GM12878 (cell line): ENCODE results near the gene EXOSC2. TPM values are rescaled to one million over a fixed set of nuclear protein-coding genes. Genes with fewer than 3 reads are reported as not detected.

Experiments
- ATAC-seq: fragments of 200-7000 bp; cut with Tn5 transposase; 3 replicates; pipeline ENCODE4 v1.9.1; 2020; ENCODE audit warnings: mild to moderate bottlenecking, moderate library complexity
- BruUV-seq: library from RNA; stranded (reverse); fragments of 400-500 nt; replicated peaks from 2 replicates; lab custom pipeline; 2021; lab: Mats Ljungman, UMichigan
- CTCF ChIA-PET: fragments of 300-600 bp; sonication (Branson Sonifier 250); formaldehyde crosslinking; extraction: SDS; loops from one replicate; lab custom pipeline; 2021; ENCODE audit warnings: inconsistent platforms; lab: Yijun Ruan, JAX
- POLR2A ChIA-PET: fragments of 350-600 bp; formaldehyde crosslinking; extraction: SDS; loops from one replicate; lab custom pipeline; 2021; ENCODE audit warnings: inconsistent platforms; lab: Charles Lee
- RAD21 ChIA-PET: fragments of 300-600 bp; sonication (Branson Sonifier 250); formaldehyde crosslinking; loops from one replicate; lab custom pipeline; 2023; ENCODE audit warnings: antibody characterized with exemption; ENCODE audit not compliant: unreplicated experiment; lab: Charles Lee
- SMC1A ChIA-PET: fragments of 300-600 bp; sonication (Branson Sonifier 250); formaldehyde crosslinking; loops from one replicate; lab custom pipeline; 2023; ENCODE audit not compliant: unreplicated experiment, uncharacterized antibody; lab: Charles Lee
- DNase-seq: peaks from one replicate; pipeline ENCODE4 v3.0.0-alpha.2; 2011; ENCODE audit warnings: low read depth, low spot score
- FAIRE-seq: peaks from 3 replicates; lab custom pipeline; 2011; peaks lifted over from hg19 to GRCh38; lab: Jason Lieb, UNC
- H2AFZ ChIP-seq: 2 replicates; pipeline ENCODE4 v1.6.0; 2011; ENCODE audit warnings: low read depth, low read length, control low read depth; ENCODE audit not compliant: control insufficient read depth
- H3K27ac ChIP-seq: 2 replicates; pipeline ENCODE4 v1.5.1; 2011; ENCODE audit warnings: control low read depth; ENCODE audit not compliant: control insufficient read depth, insufficient read depth
- H3K27me3 ChIP-seq, 2 experiments: replicated peaks in 1 of 2; 2 replicates each; pipeline versions ENCODE4 v1.6.0 to v1.6.1; 2011; ENCODE audit warnings: low read length in 1 of 2; ENCODE audit not compliant: control insufficient read depth in 2 of 2, insufficient read depth in 2 of 2
- H3K36me3 ChIP-seq, 2 experiments: 2 replicates each; pipeline ENCODE4 v1.5.1; 2011; ENCODE audit warnings: low read length in 1 of 2; ENCODE audit not compliant: control insufficient read depth in 2 of 2, insufficient read depth in 2 of 2
- H3K4me1 ChIP-seq: 2 replicates; pipeline ENCODE4 v1.6.1; 2011; ENCODE audit warnings: mild to moderate bottlenecking, low read length, moderate library complexity, mixed read lengths; ENCODE audit not compliant: control insufficient read depth, insufficient read depth
- H3K4me2 ChIP-seq: 2 replicates; pipeline ENCODE4 v1.6.0; 2011; ENCODE audit warnings: control low read depth; ENCODE audit not compliant: control insufficient read depth, insufficient read depth
- H3K4me3 ChIP-seq: fragments of 200-600 bp; sonication (generic); 2 replicates; pipeline ENCODE4 v1.5.1; 2016
- H3K79me2 ChIP-seq: 2 replicates; pipeline ENCODE4 v1.6.0; 2011; ENCODE audit warnings: low read length; ENCODE audit not compliant: control insufficient read depth, insufficient read depth
- H3K9ac ChIP-seq: 2 replicates; pipeline ENCODE4 v1.8.0; 2011; ENCODE audit warnings: low read length, control low read depth, mixed read lengths; ENCODE audit not compliant: control insufficient read depth, insufficient read depth
- H3K9me3 ChIP-seq: replicated peaks from 3 replicates; pipeline ENCODE4 v1.5.1; 2011; ENCODE audit warnings: mild to moderate bottlenecking, low read length; ENCODE audit not compliant: control insufficient read depth, insufficient read depth
- H4K20me1 ChIP-seq: 2 replicates; pipeline ENCODE4 v1.6.0; 2011; ENCODE audit not compliant: control insufficient read depth, insufficient read depth
- EED ChIP-seq: sonication (generic); IDR thresholded peaks from 2 replicates; pipeline ENCODE4 v1.6.1; 2016; ENCODE audit warnings: antibody characterized with exemption, low read depth
- GABPA ChIP-seq: IDR thresholded peaks from 2 replicates; pipeline ENCODE4 v1.6.1; 2014; ENCODE audit warnings: antibody characterized with exemption, low read depth, mild to moderate bottlenecking, inconsistent platforms
- JUND ChIP-seq: IDR thresholded peaks from 2 replicates; pipeline ENCODE4 v1.6.1; 2012; ENCODE audit warnings: low read depth, mild to moderate bottlenecking, low read length, improper control_type of control experiment, moderate library complexity
- KAT2A ChIP-seq: conservative IDR thresholded peaks from 2 replicates; pipeline ENCODE4 v1.6.1; 2011; ENCODE audit warnings: low read depth, low read length; ENCODE audit not compliant: control insufficient read depth
- SP1 ChIP-seq: IDR thresholded peaks from one replicate; pipeline ENCODE4 v1.6.1; 2011; ENCODE audit warnings: low read depth, low read length
- SPI1 ChIP-seq: IDR thresholded peaks from 2 replicates; pipeline ENCODE4 v1.6.1; 2011; ENCODE audit warnings: low read depth, mild to moderate bottlenecking, low read length, moderate library complexity, borderline replicate concordance; ENCODE audit not compliant: insufficient read depth
- SRF ChIP-seq, 2 experiments: IDR thresholded peaks; 2 replicates each; pipeline ENCODE4 v1.6.1; 2011; ENCODE audit warnings: low read depth in 2 of 2, low read length in 2 of 2, mild to moderate bottlenecking in 1 of 2, moderate library complexity in 1 of 2
- TAF1 ChIP-seq: IDR thresholded peaks from 2 replicates; pipeline ENCODE4 v1.6.1; 2011; ENCODE audit warnings: mild to moderate bottlenecking, low read depth, low read length, borderline replicate concordance
- ZNF384 ChIP-seq: IDR thresholded peaks from 2 replicates; pipeline ENCODE4 v1.6.1; 2012; ENCODE audit warnings: low read depth, mild to moderate bottlenecking, low read length, improper control_type of control experiment, borderline replicate concordance
- ZNF622 ChIP-seq: fragments of 450-650 bp; IDR thresholded peaks from 2 replicates; pipeline ENCODE4 v1.6.1; 2017; ENCODE audit warnings: mild to moderate bottlenecking, inconsistent platforms
- ZSCAN29 ChIP-seq: fragments of 450-650 bp; IDR thresholded peaks from 2 replicates; pipeline ENCODE4 v1.6.1; 2017; ENCODE audit warnings: mild to moderate bottlenecking, moderate library complexity
- WGBS: methylation state at CpG from one replicate; pipeline ENCODE4 v1.1.6; 2016; ENCODE audit warnings: low lambda C conversion rate; ENCODE audit not compliant: insufficient replicate concordance, insufficient coverage; ENCODE audit errors: missing lambda C conversion rate; 5-methylcytosine and 5-hydroxymethylcytosine counted together
- in situ Hi-C: fragments of 300-500 bp; cut with MboI; formaldehyde crosslinking; loops from 9 replicates; pipeline ENCODE4 v1.14.3; 2018; ENCODE audit warnings: mixed read lengths
- intact Hi-C: fragments of 100-400 bp; cut with micrococcal nuclease; formaldehyde crosslinking; loops from one replicate; pipeline ENCODE4 v1.14.2; 2022; ENCODE audit not compliant: unreplicated experiment
- polyA plus RNA-seq, 11 experiments: library from polyadenylated mRNA; depleted of rRNA in 4 of 11; unstranded in 6 of 11; stranded (reverse) in 5 of 11; fragments of >200 nt; fragmentation: Nextera tagmentation in 4 of 11; fragmentation: Illumina TruSeq in 1 of 11; extraction: Ambion mirVana in 4 of 11; extraction: Trizol in 1 of 11; gene quantifications; 1 replicate in 1 of 11; 2 replicates in 10 of 11; pipeline versions ENCODE4 v1.2.1 to v1.2.3, GENCODE V29; 2011 to 2016; ENCODE audit warnings: inconsistent platforms in 2 of 11, missing spikeins in 2 of 11, low read depth in 1 of 11
- total RNA-seq, 4 experiments: library from RNA; depleted of rRNA in 3 of 4; stranded (reverse); fragments of >200 nt in 3 of 4; fragmentation: Illumina TruSeq in 1 of 4; extraction: Trizol in 1 of 4; gene quantifications; 2 replicates each; pipeline versions ENCODE4 v1.2.1 to v1.2.3, GENCODE V29; 2013 to 2021
- TF ChIP-seq, protein P1 (sequence below): IDR thresholded peaks from 2 replicates; pipeline ENCODE4 v1.6.1; 2011; ENCODE audit warnings: low read depth, low read length, improper control_type of control experiment, borderline replicate concordance
- TF ChIP-seq, protein P2 (sequence below): IDR thresholded peaks from 2 replicates; pipeline ENCODE4 v1.6.1; 2012; ENCODE audit warnings: low read depth, low read length, improper control_type of control experiment
- TF ChIP-seq, protein P3 (sequence below): IDR thresholded peaks from 2 replicates; pipeline ENCODE4 v1.6.1; 2011; ENCODE audit warnings: low read depth, mild to moderate bottlenecking, low read length, moderate library complexity, borderline replicate concordance; ENCODE audit errors: extremely low read depth

Gene EXOSC2
- total and polyA plus RNA-seq, 10 of the 15 experiments (the other 5 are each of a cell fraction or from before 2014, with no cell fraction given): 26.3 to 55.0 (median 48.0) TPM

DNA sequence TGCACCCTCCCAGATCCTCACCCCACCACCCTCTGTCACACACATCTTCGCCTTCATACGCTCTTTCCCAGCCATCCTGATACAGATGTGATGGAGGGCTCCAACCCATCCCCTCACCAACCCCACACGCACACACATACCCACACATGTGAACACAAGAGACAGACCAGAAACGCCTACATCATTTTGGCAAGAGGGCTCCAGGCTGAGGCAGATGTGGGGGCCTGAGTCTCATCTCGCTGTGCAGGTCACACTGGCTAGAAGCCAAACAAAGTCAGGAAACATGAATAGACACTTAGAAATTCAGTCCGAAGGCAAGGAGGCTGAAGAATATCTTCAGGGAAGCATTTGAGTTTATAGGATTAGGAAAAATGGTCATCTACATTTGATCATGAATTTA is 22.9 kb upstream of the EXOSC2 start:
- TF ChIP-seq, protein P1, sequence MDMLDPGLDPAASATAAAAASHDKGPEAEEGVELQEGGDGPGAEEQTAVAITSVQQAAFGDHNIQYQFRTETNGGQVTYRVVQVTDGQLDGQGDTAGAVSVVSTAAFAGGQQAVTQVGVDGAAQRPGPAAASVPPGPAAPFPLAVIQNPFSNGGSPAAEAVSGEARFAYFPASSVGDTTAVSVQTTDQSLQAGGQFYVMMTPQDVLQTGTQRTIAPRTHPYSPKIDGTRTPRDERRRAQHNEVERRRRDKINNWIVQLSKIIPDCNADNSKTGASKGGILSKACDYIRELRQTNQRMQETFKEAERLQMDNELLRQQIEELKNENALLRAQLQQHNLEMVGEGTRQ: no peak
- TF ChIP-seq, protein P2, sequence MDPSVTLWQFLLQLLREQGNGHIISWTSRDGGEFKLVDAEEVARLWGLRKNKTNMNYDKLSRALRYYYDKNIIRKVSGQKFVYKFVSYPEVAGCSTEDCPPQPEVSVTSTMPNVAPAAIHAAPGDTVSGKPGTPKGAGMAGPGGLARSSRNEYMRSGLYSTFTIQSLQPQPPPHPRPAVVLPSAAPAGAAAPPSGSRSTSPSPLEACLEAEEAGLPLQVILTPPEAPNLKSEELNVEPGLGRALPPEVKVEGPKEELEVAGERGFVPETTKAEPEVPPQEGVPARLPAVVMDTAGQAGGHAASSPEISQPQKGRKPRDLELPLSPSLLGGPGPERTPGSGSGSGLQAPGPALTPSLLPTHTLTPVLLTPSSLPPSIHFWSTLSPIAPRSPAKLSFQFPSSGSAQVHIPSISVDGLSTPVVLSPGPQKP: no peak
- TF ChIP-seq TAF1 (no peak), JUND (no peak), ZSCAN29 (no peak)
- Histone ChIP-seq H3K4me2 (no peak overlapping the region), H3K9me3 (no peaks in the 10 kb centered on the region), H3K4me3 (no peak overlapping the region), H3K4me1 (no peaks in the 10 kb centered on the region), H3K79me2 (no peaks in the 10 kb centered on the region), H3K9ac (no peak overlapping the region), H3K36me3 (no peaks in the 10 kb centered on the region), H2AFZ (no peak overlapping the region), H3K27me3 (peaks cover 0 to 9% of the 10 kb centered on the region in 2 experiments), H4K20me1 (no peaks in the 10 kb centered on the region), H3K27ac (no peak overlapping the region)
- intact Hi-C loops: no loop called here
- 31% methylated on average over 6 of the region's 6 CpGs for WGBS
- DNase-seq (no peak), ATAC-seq (no peak), FAIRE-seq (no peak)
- in situ Hi-C loops: no loop called here
- SMC1A ChIA-PET: no interaction called here
- RAD21 ChIA-PET: no interaction called here
- CTCF ChIA-PET: interaction anchor here (1.2 kb wide), 1 partner anchor 14 kb away, joined by 3 read pairs; no protein-coding TSS in a partner anchor
- POLR2A ChIA-PET: no interaction called here
- no TSS peak for BruUV-seq

DNA sequence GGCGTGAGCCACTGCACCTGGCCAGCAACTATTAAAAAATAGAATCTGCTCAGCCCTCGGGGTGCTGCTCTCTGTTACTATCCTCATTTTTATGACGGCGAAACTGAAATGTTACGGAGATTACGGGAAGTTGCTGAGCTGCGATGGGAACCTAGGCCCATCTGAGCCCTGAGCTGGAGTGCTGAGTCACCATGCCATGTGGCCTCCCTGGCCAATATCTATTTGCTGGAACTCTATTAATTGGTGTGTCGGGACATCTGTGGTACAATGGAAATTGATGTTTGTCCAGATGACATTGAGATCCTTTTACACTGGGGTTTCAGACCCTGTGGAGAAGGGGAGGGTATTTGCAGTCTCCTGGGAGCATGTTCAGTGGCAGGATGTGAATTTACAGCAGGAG is 21.1 kb upstream of the EXOSC2 start:
- H3K4me3 ChIP-seq: no peak overlapping the region
- no peaks in the 10 kb centered on the region for H3K79me2 ChIP-seq
- WGBS: 69% methylated on average over 8 of the region's 8 CpGs
- ChIA-PET RAD21 (no interaction called here), CTCF (no interaction called here), SMC1A (no interaction called here), POLR2A (no interaction called here)
- no peaks in the 10 kb centered on the region for H4K20me1 ChIP-seq
- FAIRE-seq (no peak), ATAC-seq (no peak), DNase-seq (no peak)
- no peaks in the 10 kb centered on the region for H3K4me1 ChIP-seq
- no peaks in the 10 kb centered on the region for H3K9me3 ChIP-seq
- in situ Hi-C loops (no loop called here), intact Hi-C loops (no loop called here)
- H3K36me3 ChIP-seq: no peaks in the 10 kb centered on the region
- H3K4me2 ChIP-seq: no peak overlapping the region
- no peak overlapping the region for H3K27ac ChIP-seq
- H2AFZ ChIP-seq: no peak overlapping the region
- no peak overlapping the region for H3K9ac ChIP-seq
- BruUV-seq: no TSS peak
- H3K27me3 ChIP-seq: peaks cover 0 to 4% of the 10 kb centered on the region in 2 experiments; a peak in 3 of 4 replicates
- TF ChIP-seq JUND: no peak
- no peak for TF ChIP-seq GABPA
- TF ChIP-seq SRF (IDR thresholded peaks at IDR 0.05; ENCODE audit: low read depth in 2 of 2, low read length in 2 of 2): no peak
- TF ChIP-seq ZNF622: no peak
- no peak for TF ChIP-seq SP1
- no peak for TF ChIP-seq SPI1
- TF ChIP-seq, protein P3, sequence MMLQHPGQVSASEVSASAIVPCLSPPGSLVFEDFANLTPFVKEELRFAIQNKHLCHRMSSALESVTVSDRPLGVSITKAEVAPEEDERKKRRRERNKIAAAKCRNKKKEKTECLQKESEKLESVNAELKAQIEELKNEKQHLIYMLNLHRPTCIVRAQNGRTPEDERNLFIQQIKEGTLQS: no peak
- TF ChIP-seq EED: no peak
- no peak for TF ChIP-seq ZNF384
- no peak for TF ChIP-seq KAT2A
